A549 (cell line): ENCODE measurements around the gene SORL1.

Source experiments
- CBX8 ChIP-seq: fragments of 200-600 bp; sonication (generic); IDR thresholded peaks from 2 replicates; pipeline ENCODE4 v1.6.1; 2016
- CTCF ChIP-seq: fragments of >200 bp; sonication (Bioruptor Twin); formaldehyde crosslinking; IDR thresholded peaks from 3 replicates; pipeline ENCODE4 v1.5.1; 2016
- EP300 ChIP-seq, 2 experiments: fragments of >200 bp; sonication (Bioruptor Twin); formaldehyde crosslinking; IDR thresholded peaks; 2 replicates in 1 of 2; 3 replicates in 1 of 2; pipeline ENCODE4 v1.6.1; 2016 to 2017
- MAX ChIP-seq: IDR thresholded peaks from 2 replicates; pipeline ENCODE4 v1.6.1; 2012
- MAZ ChIP-seq: fragments of 150-350 bp; IDR thresholded peaks from 2 replicates; pipeline ENCODE4 v1.6.1; 2014; ENCODE audit warnings: antibody characterized with exemption, low read depth, low read length, borderline replicate concordance
- NR3C1 ChIP-seq: fragments of >200 bp; sonication (Bioruptor Twin); formaldehyde crosslinking; IDR thresholded peaks from 3 replicates; pipeline ENCODE4 v1.6.1; 2017
- POLR2AphosphoS2 ChIP-seq: conservative IDR thresholded peaks from 2 replicates; pipeline ENCODE4 v1.6.1; 2012; ENCODE audit warnings: low read length, improper control_type of control experiment, inconsistent platforms
- RCOR1 ChIP-seq: fragments of 150-350 bp; IDR thresholded peaks from 2 replicates; pipeline ENCODE4 v1.6.1; 2014; ENCODE audit warnings: antibody characterized with exemption, low read length, low read depth
- SMC3 ChIP-seq: fragments of >200 bp; sonication (Bioruptor Twin); formaldehyde crosslinking; IDR thresholded peaks from 3 replicates; pipeline ENCODE4 v1.6.1; 2018; ENCODE audit warnings: inconsistent platforms
- TF ChIP-seq, protein P1 (sequence below): fragments of 150-350 bp; IDR thresholded peaks from 2 replicates; pipeline ENCODE4 v1.6.1; 2014; ENCODE audit warnings: low read depth, mild to moderate bottlenecking, low read length
- TF ChIP-seq, protein P2 (sequence below): fragments of 200-600 bp; sonication (generic); IDR thresholded peaks from 2 replicates; pipeline ENCODE4 v1.6.1; 2016; ENCODE audit warnings: antibody characterized with exemption, mild to moderate bottlenecking, moderate library complexity

DNA sequence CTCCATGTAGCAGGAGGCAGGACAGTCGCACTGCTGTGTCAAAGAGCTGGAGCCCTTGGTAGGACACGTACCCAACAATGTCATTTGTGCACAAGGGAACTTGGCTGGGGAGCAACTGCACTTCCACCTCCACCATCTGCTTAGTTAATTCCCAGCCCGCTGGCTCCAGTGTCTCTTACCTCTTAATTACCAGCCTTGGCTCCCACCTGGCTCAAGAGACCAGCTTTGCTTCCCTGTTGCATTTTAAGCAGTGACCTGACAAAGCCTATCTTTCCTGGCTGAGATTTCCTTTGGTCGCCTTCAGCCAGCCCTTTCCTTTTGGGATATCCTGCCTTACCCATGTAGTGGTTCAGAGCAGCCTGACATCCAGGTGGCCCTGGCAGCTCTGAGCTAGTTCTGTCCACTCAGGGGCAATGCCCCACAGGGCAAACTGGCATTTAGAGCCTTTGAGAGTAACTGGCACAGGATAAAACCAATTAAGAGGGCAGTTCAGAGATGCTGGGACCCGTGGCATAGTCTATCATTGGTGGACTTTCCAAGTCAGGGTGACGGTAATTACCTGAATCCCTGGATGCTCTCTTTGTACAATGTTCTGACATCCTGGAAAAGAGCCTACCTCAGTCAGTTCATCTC, 213.2 kb downstream of the SORL1 start:
- TF ChIP-seq, protein P1, sequence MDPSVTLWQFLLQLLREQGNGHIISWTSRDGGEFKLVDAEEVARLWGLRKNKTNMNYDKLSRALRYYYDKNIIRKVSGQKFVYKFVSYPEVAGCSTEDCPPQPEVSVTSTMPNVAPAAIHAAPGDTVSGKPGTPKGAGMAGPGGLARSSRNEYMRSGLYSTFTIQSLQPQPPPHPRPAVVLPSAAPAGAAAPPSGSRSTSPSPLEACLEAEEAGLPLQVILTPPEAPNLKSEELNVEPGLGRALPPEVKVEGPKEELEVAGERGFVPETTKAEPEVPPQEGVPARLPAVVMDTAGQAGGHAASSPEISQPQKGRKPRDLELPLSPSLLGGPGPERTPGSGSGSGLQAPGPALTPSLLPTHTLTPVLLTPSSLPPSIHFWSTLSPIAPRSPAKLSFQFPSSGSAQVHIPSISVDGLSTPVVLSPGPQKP: no peak
- TF ChIP-seq SMC3 (no peak), CTCF (no peak), CBX8 (no peak), MAX (no peak), EP300 (IDR thresholded peaks at IDR 0.05) (no peak), RCOR1 (no peak), NR3C1 (no peak), POLR2AphosphoS2 (no peak), MAZ (no peak)
- TF ChIP-seq, protein P2, sequence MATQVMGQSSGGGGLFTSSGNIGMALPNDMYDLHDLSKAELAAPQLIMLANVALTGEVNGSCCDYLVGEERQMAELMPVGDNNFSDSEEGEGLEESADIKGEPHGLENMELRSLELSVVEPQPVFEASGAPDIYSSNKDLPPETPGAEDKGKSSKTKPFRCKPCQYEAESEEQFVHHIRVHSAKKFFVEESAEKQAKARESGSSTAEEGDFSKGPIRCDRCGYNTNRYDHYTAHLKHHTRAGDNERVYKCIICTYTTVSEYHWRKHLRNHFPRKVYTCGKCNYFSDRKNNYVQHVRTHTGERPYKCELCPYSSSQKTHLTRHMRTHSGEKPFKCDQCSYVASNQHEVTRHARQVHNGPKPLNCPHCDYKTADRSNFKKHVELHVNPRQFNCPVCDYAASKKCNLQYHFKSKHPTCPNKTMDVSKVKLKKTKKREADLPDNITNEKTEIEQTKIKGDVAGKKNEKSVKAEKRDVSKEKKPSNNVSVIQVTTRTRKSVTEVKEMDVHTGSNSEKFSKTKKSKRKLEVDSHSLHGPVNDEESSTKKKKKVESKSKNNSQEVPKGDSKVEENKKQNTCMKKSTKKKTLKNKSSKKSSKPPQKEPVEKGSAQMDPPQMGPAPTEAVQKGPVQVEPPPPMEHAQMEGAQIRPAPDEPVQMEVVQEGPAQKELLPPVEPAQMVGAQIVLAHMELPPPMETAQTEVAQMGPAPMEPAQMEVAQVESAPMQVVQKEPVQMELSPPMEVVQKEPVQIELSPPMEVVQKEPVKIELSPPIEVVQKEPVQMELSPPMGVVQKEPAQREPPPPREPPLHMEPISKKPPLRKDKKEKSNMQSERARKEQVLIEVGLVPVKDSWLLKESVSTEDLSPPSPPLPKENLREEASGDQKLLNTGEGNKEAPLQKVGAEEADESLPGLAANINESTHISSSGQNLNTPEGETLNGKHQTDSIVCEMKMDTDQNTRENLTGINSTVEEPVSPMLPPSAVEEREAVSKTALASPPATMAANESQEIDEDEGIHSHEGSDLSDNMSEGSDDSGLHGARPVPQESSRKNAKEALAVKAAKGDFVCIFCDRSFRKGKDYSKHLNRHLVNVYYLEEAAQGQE: no peak
